Stimulated activated CD8-positive, alpha-beta memory T cell treated with anti-CD3 and anti-CD28 coated beads, Interleukin-4, amount 100 ng/mL, for 1 hour (primary cell): ENCODE results near the gene AIF1.

ENCODE experiments used
- DNase-seq, 2 donors: peaks; one replicate each; pipeline ENCODE4 v3.0.0-alpha.2; 2020; ENCODE audit warnings: low read depth in 2 of 2, low spot score in 1 of 2

AIF1 gene

DNA sequence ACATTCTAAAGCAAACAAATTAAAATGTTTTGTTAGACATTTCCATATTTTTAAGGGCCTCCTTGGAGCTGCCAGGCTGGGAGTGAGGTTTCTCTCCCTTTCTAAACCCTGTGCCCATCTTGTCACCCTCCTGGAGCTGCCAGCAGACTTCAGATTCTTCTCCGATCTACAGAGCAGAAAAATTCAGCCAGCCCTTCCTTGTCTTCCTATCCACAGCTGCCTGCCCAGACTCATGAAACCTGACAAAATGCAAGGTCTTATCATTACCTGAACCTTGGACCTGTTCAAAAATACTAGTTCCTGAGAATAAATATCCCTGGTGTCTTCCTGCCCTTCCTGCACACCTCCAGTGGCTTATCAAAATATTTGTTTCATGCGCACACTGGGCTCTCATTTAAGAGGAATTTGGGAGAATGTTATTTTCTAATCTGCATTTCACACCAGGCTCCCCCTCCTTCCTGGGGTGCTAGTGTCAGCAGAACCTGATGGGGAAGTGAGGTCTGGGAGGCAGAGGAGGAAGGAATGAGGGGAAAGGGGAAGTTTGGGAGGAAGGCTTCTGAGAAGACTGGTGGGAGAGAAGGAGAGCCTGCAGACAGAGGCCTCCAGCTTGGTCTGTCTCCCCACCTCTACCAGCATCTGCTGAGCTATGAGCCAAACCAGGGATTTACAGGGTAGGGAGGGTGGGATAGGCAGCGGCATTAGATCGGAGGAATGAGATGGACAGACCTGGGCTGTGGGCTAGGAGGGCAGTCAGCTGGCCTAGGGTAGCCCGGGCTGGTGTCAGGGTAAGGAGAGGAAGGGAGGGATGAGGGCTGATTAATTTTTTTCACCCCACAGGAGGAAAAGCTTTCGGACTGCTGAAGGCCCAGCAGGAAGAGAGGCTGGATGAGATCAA, at the start of gene AIF1:
AIF1 (plus strand) TSS at position 551 of the 895 bp plus-strand sequence; CDS start at position 647, 96 bp downstream.
- no peak for DNase-seq

DNA sequence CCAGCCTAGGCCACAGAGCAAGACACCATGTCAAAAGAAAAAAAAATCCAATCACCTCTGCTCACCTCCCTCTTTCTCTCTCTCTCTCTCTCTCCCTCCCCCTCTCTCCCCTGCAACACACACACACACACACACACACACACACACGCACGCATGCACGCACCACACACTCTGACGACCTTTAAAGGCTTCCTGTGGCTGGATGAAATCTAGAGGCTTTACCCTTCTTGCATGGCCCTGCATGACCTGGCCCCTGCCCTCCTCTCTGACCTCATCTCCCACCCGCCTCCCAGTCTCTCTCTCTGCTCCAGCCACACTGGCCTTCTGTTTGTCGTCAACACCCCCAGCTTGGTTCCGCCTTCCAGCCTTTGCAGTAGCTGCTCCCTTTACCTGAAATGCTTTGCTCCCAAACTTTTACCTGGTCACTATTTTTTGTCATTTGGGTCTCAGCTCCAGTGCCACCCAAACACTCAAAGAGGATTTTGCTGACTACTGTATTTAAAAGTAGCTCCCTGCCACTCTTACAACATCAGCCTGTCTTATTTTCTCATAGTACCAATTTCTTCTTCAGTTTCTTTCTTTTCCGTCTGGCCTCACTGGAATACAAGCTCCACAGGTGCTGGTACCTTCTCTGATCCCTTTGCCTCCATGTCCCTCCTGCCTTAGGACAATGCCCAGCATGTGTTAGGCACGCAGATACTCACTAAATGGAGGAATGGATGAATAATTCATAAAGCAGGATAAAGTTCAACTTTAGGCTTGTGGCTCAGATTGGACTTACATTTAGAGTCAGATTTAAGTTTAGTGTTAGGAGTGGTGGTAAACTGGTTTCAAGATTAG, 47.3 kb upstream of the AIF1 start:
- DNase-seq, result no peak

GRCh38 chr6:31568537-31568961, 46.5 kb upstream of the AIF1 start:
- no peak for DNase-seq

- no peak for DNase-seq
Observed at GRCh38 chr6:31569861-31570536, 45.0 kb upstream of the AIF1 start.

DNA sequence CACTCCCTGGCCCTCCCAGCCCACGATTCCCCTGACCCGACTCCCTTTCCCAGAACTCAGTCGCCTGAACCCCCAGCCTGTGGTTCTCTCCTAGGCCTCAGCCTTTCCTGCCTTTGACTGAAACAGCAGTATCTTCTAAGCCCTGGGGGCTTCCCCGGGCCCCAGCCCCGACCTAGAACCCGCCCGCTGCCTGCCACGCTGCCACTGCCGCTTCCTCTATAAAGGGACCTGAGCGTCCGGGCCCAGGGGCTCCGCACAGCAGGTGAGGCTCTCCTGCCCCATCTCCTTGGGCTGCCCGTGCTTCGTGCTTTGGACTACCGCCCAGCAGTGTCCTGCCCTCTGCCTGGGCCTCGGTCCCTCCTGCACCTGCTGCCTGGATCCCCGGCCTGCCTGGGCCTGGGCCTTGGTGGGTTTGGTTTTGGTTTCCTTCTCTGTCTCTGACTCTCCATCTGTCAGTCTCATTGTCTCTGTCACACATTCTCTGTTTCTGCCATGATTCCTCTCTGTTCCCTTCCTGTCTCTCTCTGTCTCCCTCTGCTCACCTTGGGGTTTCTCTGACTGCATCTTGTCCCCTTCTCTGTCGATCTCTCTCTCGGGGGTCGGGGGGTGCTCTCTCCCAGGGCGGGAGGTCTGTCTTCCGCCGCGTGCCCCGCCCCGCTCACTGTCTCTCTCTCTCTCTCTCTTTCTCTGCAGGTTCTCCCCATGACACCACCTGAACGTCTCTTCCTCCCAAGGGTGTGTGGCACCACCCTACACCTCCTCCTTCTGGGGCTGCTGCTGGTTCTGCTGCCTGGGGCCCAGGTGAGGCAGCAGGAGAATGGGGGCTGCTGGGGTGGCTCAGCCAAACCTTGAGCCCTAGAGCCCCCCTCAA, 42.8 kb upstream of the AIF1 start, which contains the start of gene LTA:
LTA (plus strand) TSS at position 249 of the 871 bp plus-strand sequence; CDS start at position 703, 454 bp downstream.
- peak in 1 of 2 donors; percentile 54 for DNase-seq

DNA sequence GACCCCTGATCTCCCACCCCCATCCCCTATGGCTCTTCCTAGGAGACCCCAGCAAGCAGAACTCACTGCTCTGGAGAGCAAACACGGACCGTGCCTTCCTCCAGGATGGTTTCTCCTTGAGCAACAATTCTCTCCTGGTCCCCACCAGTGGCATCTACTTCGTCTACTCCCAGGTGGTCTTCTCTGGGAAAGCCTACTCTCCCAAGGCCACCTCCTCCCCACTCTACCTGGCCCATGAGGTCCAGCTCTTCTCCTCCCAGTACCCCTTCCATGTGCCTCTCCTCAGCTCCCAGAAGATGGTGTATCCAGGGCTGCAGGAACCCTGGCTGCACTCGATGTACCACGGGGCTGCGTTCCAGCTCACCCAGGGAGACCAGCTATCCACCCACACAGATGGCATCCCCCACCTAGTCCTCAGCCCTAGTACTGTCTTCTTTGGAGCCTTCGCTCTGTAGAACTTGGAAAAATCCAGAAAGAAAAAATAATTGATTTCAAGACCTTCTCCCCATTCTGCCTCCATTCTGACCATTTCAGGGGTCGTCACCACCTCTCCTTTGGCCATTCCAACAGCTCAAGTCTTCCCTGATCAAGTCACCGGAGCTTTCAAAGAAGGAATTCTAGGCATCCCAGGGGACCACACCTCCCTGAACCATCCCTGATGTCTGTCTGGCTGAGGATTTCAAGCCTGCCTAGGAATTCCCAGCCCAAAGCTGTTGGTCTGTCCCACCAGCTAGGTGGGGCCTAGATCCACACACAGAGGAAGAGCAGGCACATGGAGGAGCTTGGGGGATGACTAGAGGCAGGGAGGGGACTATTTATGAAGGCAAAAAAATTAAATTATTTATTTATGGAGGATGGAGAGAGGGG, 41.6 kb upstream of the AIF1 start:
- DNase-seq, result no peak

GRCh38 chr6:31574106-31575061, 40.6 kb upstream of the AIF1 start:
- no peak for DNase-seq

- peak in 1 of 2 donors; percentile 66 for DNase-seq
Observed at GRCh38 chr6:31575335-31575901, 39.6 kb upstream of the AIF1 start, which contains the start of gene TNF. TNF (plus strand) TSS chr6:31575565; CDS start chr6:31575742, 177 bp downstream.

DNA sequence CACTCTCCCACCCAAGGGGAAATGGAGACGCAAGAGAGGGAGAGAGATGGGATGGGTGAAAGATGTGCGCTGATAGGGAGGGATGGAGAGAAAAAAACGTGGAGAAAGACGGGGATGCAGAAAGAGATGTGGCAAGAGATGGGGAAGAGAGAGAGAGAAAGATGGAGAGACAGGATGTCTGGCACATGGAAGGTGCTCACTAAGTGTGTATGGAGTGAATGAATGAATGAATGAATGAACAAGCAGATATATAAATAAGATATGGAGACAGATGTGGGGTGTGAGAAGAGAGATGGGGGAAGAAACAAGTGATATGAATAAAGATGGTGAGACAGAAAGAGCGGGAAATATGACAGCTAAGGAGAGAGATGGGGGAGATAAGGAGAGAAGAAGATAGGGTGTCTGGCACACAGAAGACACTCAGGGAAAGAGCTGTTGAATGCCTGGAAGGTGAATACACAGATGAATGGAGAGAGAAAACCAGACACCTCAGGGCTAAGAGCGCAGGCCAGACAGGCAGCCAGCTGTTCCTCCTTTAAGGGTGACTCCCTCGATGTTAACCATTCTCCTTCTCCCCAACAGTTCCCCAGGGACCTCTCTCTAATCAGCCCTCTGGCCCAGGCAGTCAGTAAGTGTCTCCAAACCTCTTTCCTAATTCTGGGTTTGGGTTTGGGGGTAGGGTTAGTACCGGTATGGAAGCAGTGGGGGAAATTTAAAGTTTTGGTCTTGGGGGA, 38.9 kb upstream of the AIF1 start:
- no peak for DNase-seq

DNA sequence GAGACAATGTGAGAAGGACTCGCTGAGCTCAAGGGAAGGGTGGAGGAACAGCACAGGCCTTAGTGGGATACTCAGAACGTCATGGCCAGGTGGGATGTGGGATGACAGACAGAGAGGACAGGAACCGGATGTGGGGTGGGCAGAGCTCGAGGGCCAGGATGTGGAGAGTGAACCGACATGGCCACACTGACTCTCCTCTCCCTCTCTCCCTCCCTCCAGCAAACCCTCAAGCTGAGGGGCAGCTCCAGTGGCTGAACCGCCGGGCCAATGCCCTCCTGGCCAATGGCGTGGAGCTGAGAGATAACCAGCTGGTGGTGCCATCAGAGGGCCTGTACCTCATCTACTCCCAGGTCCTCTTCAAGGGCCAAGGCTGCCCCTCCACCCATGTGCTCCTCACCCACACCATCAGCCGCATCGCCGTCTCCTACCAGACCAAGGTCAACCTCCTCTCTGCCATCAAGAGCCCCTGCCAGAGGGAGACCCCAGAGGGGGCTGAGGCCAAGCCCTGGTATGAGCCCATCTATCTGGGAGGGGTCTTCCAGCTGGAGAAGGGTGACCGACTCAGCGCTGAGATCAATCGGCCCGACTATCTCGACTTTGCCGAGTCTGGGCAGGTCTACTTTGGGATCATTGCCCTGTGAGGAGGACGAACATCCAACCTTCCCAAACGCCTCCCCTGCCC, 38.0 kb upstream of the AIF1 start:
- no peak for DNase-seq

GRCh38 chr6:31577579-31577966, 37.5 kb upstream of the AIF1 start:
- no peak for DNase-seq

DNA sequence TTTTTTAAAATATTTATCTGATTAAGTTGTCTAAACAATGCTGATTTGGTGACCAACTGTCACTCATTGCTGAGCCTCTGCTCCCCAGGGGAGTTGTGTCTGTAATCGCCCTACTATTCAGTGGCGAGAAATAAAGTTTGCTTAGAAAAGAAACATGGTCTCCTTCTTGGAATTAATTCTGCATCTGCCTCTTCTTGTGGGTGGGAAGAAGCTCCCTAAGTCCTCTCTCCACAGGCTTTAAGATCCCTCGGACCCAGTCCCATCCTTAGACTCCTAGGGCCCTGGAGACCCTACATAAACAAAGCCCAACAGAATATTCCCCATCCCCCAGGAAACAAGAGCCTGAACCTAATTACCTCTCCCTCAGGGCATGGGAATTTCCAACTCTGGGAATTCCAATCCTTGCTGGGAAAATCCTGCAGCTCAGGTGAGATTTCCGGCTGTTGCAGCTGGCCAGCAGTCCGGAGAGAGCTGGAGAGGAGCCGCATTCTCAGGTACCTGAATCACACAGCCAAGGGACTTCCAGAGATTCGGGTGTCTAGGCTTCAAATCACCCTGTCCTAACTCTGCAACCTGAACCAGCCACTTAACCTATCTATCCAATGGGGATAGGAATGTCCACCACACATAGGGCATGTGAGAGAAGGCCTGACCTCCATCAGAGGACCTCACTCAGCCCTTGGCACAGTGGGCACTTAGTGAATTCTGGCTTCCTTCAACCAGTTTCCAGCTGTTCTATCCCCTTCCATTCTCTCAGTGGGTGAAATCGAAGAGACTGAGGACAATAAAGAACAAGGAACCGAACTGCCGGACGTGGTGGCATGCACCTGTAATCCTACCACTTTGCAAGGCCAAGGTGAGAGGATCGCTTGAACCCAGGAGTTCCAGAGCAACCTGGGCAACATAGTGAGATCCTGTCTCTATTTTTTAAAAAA, 36.6 kb upstream of the AIF1 start:
- DNase-seq, result no peak

- DNase-seq, result no peak
Observed at GRCh38 chr6:31579119-31579505, 35.9 kb upstream of the AIF1 start.

DNA sequence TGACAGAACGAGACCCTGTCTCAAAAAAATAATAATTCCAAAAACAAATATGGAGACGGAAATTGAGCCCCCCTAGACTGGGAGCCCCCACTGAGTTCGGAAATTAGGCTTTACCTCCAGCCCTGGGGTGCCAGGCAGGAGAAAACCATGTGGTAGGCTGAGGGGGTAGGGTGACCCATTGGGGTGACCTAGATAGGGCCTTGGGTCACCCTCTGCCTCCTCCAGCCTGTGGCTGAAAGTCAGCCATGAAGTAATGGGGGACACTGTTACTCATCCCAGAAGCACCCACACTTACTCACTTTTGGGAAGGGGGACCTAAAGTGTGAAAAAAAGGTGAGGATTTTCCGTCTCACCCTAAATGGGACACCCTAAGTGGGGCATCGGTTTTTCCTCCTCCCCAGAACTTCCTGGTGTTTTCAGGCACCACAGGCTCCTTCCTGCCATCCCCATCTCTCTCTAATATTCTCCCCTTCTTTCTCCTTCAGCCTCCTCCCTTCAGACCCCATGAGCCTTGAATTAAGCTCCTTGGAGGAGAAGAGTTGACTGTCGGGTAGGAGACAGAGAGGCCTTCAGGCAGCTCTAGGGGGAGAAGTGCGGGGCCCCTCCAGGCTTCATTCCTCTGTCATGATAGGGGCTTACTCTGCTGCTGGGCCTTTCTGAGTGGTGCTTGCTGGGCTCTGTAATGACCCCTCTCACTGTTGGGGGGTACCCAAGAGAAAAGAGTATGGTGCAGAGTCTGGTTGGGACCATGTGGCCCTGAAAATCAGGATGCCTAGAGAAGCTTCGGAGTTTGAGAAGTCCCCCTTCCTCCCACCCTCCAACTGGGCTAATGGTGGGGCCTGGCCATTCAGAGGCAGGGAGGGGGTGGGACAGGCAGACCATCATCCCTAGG, 35.2 kb upstream of the AIF1 start:
- DNase-seq, result no peak

DNA sequence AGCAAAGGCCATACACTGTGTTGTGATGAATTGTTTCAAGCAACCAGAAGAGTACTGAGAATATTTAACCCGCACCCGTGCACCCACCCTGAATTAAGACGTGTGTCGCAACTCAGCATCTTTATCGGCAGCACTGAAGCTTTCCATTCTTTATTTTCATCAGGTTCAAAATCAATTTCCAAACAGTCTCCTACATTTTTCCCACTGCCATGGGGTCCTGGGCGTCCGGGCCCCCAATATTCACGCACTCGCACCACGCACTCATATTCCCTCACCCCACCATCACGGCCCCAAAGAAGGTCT, 34.6 kb upstream of the AIF1 start:
- no peak for DNase-seq
